ENCODE data around the gene CS.
"Not testable (repeated sequence)": the region's sequence is repeated elsewhere in the genome, so short reads cannot be mapped to it uniquely, and the experiment has no call there.

Gene CS

GRCh38 chr12:56267443-56268071, 32.6 kb downstream of the CS start:
- no peak overlapping the region for H3K27ac ChIP-seq (replicated peaks)
- H3K4me3 ChIP-seq (replicated peaks; ENCODE audit: insufficient read depth, low read length) = peak overlapping the region; percentile 82
- H3K27me3 ChIP-seq (ENCODE audit: insufficient read depth, poor library complexity, severe bottlenecking) = no peaks in the 10 kb centered on the region
- TF ChIP-seq POLR2AphosphoS5 (IDR thresholded peaks at IDR 0.05; ENCODE audit: low read depth) (no peak), GABPA (IDR thresholded peaks at IDR 0.05; ENCODE audit: low read depth) (no peak), SPI1 (IDR thresholded peaks at IDR 0.05; ENCODE audit: borderline replicate concordance, low read depth) (no peak)
- TF ChIP-seq, protein P1, sequence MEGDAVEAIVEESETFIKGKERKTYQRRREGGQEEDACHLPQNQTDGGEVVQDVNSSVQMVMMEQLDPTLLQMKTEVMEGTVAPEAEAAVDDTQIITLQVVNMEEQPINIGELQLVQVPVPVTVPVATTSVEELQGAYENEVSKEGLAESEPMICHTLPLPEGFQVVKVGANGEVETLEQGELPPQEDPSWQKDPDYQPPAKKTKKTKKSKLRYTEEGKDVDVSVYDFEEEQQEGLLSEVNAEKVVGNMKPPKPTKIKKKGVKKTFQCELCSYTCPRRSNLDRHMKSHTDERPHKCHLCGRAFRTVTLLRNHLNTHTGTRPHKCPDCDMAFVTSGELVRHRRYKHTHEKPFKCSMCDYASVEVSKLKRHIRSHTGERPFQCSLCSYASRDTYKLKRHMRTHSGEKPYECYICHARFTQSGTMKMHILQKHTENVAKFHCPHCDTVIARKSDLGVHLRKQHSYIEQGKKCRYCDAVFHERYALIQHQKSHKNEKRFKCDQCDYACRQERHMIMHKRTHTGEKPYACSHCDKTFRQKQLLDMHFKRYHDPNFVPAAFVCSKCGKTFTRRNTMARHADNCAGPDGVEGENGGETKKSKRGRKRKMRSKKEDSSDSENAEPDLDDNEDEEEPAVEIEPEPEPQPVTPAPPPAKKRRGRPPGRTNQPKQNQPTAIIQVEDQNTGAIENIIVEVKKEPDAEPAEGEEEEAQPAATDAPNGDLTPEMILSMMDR (IDR thresholded peaks at IDR 0.05; ENCODE audit: insufficient read depth, low read length) = no peak
- TF ChIP-seq, protein P2, sequence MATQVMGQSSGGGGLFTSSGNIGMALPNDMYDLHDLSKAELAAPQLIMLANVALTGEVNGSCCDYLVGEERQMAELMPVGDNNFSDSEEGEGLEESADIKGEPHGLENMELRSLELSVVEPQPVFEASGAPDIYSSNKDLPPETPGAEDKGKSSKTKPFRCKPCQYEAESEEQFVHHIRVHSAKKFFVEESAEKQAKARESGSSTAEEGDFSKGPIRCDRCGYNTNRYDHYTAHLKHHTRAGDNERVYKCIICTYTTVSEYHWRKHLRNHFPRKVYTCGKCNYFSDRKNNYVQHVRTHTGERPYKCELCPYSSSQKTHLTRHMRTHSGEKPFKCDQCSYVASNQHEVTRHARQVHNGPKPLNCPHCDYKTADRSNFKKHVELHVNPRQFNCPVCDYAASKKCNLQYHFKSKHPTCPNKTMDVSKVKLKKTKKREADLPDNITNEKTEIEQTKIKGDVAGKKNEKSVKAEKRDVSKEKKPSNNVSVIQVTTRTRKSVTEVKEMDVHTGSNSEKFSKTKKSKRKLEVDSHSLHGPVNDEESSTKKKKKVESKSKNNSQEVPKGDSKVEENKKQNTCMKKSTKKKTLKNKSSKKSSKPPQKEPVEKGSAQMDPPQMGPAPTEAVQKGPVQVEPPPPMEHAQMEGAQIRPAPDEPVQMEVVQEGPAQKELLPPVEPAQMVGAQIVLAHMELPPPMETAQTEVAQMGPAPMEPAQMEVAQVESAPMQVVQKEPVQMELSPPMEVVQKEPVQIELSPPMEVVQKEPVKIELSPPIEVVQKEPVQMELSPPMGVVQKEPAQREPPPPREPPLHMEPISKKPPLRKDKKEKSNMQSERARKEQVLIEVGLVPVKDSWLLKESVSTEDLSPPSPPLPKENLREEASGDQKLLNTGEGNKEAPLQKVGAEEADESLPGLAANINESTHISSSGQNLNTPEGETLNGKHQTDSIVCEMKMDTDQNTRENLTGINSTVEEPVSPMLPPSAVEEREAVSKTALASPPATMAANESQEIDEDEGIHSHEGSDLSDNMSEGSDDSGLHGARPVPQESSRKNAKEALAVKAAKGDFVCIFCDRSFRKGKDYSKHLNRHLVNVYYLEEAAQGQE (IDR thresholded peaks at IDR 0.05; ENCODE audit: insufficient replicate concordance, low read depth) = no peak
- peak; percentile 41 to 48 for DNase-seq (ENCODE audit: low read depth in 1 of 2, low spot score in 1 of 2)

DNA sequence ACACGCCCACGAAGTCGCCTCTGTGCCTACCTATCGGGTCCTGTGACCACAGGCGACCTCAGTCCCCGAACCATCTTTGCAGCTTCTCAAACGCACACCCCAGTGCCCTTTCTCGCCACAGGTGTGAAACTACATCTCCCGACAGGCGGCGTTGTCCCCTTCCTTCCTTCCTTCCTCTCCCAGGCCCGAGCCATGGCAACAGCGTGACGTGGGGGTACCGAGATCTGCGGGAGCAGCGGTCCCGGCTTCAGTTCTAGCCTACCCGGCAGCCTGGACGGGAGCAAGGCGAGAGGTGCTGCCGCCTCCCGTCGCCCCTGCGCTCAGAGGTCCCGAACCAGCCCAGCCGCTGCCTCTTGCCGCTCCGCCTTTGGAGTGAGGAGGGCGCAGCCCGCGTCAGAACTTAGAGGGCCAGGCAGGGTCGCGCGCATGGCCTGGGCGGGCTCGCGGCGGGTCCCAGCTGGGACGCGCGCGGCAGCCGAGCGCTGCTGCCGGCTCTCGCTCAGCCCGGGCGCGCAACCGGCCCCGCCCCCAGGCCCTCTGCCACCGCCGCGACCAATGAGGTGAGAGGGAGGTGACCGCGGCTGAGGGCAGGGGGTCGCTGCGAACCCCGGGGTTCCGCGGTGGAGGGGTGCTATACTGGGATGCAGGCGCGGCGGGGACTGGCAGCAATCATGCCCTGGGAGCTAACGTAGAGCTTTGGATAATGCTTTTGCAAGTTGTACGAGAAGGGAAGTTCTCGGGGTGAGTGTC, 33.3 kb downstream of the CS start, which contains the start of gene COQ10A:
Gene COQ10A (plus strand): TSS at position 250 of the 750 bp plus-strand sequence. CDS start 177 bp downstream, at position 427.
- Histone ChIP-seq H3K4me3 (replicated peaks; ENCODE audit: insufficient read depth, low read length) (peak within 1 kb of the TSS; percentile 82), H3K27ac (replicated peaks) (peak within 1 kb of the TSS; percentile 68), H3K27me3 (ENCODE audit: insufficient read depth, poor library complexity, severe bottlenecking) (no peaks in the 10 kb centered on the region)
- DNase-seq (ENCODE audit: low read depth in 1 of 2, low spot score in 1 of 2) = peak; percentile 76 to 89
- peak; percentile 70; the same call in 1 of the 2 replicates for TF ChIP-seq GABPA (IDR thresholded peaks at IDR 0.05; ENCODE audit: low read depth)
- TF ChIP-seq, protein P2 (IDR thresholded peaks at IDR 0.05; ENCODE audit: insufficient replicate concordance, low read depth) = no peak
- TF ChIP-seq SPI1 (IDR thresholded peaks at IDR 0.05; ENCODE audit: borderline replicate concordance, low read depth) = peak; percentile 60; the same call in 1 of the 2 replicates
- TF ChIP-seq, protein P1 (IDR thresholded peaks at IDR 0.05; ENCODE audit: insufficient read depth, low read length) = peak; percentile 15
- peak; percentile 23; the same call in 1 of the 2 replicates for TF ChIP-seq POLR2AphosphoS5 (IDR thresholded peaks at IDR 0.05; ENCODE audit: low read depth)

- H3K27ac ChIP-seq (replicated peaks) = peak overlapping the region; percentile 68; the same call in 1 of the 2 replicates
These were observed 34.0 kb downstream of the CS start for GRCh38 chr12:56266068-56266692.

DNA sequence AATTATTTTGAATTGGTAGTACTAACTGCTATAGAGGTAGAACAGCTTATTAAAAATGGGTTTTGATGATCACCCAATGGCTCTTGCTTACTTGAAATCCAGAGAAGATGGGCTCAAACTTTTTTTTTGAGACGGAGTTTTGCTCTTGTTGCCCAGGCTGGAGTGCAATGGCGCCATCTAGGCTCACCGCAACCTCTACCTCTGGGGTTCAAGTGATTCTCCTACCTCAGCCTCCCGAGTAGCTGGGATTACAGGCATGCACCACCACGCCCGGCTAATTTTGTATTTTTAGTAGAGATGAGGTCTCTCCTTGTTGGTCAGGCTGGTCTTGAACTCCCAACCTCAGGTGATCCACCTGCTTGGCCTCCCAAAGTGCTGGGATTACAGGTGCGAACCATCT, 37.2 kb downstream of the CS start:
- not testable (repeated sequence) for H3K27ac ChIP-seq (replicated peaks); H3K27me3 ChIP-seq (ENCODE audit: insufficient read depth, poor library complexity, severe bottlenecking); H3K4me3 ChIP-seq (replicated peaks; ENCODE audit: insufficient read depth, low read length)
- DNase-seq (ENCODE audit: low read depth in 1 of 2, low spot score in 1 of 2) = peak in 1 of 2 experiments; percentile 10

More at GRCh38 chr12:56266068-56266692, 34.0 kb downstream of the CS start:
- H3K4me3 ChIP-seq (replicated peaks; ENCODE audit: insufficient read depth, low read length) = peak overlapping the region; percentile 82
- DNase-seq (ENCODE audit: low read depth in 1 of 2, low spot score in 1 of 2); H3K27me3 ChIP-seq (ENCODE audit: insufficient read depth, poor library complexity, severe bottlenecking): not testable (repeated sequence)
